HG03565 (cell line): Measurements from ENCODE around the gene FAM53C.
"Not testable (repeated sequence)": the region's sequence is repeated elsewhere in the genome, so short reads cannot be mapped to it uniquely, and the experiment has no call there.

Experiments
- ATAC-seq: cut with Tn5 transposase; IDR thresholded peaks from one replicate; pipeline ENCODE4 v1.9.1; 2021; ENCODE audit warnings: mild to moderate bottlenecking, moderate library complexity; ENCODE audit not compliant: unreplicated experiment

Gene FAM53C

GRCh38 chr5:138337685-138338410 lies at the start of gene FAM53C:
Gene FAM53C, plus strand, starts transcription at chr5:138338266. Its CDS starts 3,070 bp downstream, at chr5:138341336.
- ATAC-seq: peak; percentile 76

GRCh38 chr5:138289296-138289695 lies 48.8 kb upstream of the FAM53C start:
- ATAC-seq: no peak

GRCh38 chr5:138303372-138303771 lies 34.7 kb upstream of the FAM53C start:
- no peak for ATAC-seq

- ATAC-seq: no peak
These were observed 32.3 kb upstream of the FAM53C start for GRCh38 chr5:138305797-138306196.

DNA sequence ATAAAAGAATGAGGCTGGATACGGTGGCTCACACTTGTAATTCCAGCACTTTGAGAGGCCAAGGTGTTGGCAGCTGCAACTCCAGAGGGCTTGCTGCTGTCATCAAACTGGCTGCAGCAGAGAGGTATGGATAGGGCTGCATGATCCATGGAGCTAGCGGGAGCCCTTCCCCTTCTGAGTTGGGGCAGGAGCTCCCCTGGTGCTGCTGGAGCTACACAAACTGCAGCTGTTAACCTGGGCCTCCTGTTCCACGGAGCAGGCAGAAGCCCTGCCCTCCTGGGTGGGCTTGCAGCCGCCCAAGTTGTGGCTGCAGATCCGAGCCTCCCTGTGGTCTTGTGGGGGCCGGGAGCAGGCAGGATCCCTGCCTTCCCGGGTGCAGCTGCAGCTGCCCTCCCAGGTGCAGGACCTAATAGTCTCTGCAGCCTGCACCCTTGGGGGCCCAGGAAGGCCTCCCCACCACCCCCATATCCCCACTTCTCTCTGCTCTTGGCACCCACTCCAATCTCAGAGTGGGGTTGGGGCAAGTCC lies 22.3 kb upstream of the FAM53C start:
- no peak for ATAC-seq

GRCh38 chr5:138316355-138316754 lies 21.7 kb upstream of the FAM53C start:
- ATAC-seq: no peak

GRCh38 chr5:138318211-138318610 lies 19.9 kb upstream of the FAM53C start:
- not testable (repeated sequence) for ATAC-seq

DNA sequence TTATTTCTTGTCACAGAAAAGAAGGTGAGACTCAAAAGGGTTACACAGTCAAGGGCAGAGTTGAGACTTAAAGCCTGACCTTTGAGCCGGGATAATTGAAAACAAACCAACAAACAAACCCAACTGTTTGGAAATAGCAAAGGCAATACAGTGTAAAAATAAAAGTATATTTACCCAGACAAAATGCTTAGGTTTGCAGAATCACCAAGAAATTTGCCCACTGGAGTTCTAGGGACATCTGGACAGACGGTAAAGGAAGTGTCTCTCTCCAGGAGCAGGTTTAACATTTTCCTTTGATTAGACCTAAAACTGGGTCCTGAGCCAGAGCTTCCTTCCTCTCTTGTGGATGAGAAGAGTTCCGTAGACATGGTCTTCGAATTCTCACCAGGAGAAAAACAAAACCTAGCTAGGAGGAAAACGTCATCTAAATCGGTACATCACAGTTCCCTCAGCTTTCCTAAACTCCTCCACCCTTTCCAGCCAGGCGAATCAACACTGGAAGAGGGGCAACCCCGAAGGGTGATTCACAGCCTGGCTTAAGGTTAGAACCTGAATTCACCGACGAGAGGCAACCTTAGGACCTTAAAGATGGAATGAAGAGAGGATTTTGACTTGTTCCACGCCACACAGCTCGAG lies 7.1 kb upstream of the FAM53C start:
- no peak for ATAC-seq

DNA sequence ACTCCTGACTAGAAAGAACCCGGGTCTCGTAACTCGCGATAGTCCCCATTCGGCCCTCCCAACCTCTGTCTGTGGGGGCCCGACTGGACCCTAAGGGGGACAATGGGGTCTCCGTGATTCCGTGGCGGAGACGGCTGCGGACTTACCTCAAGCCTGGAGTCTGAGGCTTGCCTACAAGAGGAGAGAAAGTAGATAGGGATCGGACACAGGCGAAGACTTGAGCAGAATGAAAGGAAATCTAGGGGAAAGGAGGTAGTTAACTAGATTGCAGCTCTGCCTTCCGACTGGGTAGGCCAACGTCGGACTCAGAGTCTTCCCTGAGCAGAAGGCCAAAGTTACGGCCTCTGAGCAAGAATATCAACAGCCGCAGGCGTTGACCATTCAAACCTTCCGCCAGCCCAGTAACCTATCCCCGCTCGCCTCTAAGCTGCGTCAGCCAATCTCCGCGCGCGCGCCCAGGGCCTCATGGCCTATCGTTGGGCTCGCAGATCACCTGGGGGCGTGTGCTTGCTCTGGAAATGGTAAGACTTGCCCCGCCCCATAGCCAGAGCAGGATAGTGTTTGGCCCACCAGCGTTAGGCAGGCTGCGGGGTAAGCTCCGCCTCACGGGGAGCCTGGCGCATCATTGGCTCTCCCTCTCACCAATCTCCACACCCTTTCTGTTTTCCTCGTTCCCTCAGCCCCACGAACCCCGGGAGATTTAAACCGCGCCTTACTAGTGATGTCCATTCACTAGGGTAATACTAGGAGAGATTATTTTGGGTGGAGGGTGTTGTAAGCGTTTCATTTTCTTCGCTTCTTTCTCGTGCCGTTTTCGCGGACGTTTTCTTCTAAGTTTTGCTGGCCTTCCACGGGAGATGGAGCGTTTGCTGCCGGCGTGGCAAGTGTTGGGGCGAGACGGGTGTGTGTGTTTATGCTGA lies 6.4 kb upstream of the FAM53C start, which contains the start of gene CDC25C:
CDC25C (minus strand) TSS at position 356 of the 920 bp plus-strand sequence. CDS start 624 bp downstream, outside the sequence.
- ATAC-seq: peak; percentile 96

- no peak for ATAC-seq
These were observed 3.1 kb upstream of the FAM53C start for GRCh38 chr5:138334867-138335447.

- ATAC-seq: peak; percentile 2
These were observed 948 bp upstream of the FAM53C start for GRCh38 chr5:138336952-138337684.

- ATAC-seq: no peak
These were observed 485 bp downstream of the FAM53C start for GRCh38 chr5:138338411-138339090.

- ATAC-seq: no peak
These were observed 1.0 kb downstream of the FAM53C start for GRCh38 chr5:138339091-138339456.

DNA sequence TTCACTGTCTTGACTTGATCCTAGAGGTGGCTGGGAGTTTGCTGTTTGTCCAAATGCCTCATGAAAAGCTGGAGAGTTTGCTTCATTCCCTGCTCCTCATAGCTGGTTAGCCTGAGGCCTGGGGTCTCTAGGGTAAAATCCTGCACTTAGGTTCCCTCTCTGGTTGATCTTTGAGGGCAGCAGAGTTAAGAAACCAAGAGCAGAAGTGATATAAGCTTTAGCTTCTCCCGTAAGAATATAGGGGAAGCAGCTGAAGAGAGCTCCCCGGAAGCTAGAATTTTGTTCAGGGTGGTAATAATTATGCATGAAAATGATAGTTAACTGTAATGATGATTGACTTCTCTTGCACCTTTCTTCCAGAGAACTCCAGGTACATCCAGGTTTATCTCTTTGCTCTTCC lies 1.4 kb downstream of the FAM53C start:
- no peak for ATAC-seq

GRCh38 chr5:138340008-138340407 lies 1.9 kb downstream of the FAM53C start:
- no peak for ATAC-seq

GRCh38 chr5:138344887-138345622 lies 7.0 kb downstream of the FAM53C start:
- ATAC-seq: no peak

DNA sequence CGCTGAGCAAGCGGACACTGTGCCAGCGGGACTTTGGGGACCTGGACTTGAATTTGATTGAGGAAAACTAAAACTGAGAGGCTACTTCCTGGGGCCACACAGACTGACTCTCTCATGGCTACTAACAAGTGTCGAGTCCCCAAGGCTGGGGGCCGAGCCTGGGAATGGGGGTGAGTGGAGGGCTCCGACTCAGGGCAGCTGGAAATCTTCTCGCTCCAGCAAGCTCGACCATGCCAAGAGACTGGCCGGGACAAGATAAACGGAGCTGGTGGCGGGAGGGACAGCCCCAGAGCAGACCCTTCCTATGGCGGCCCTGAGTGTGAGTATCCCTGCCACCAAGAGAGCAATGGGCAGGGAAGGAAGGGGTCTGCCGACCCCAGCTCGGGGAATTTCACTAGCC lies 8.8 kb downstream of the FAM53C start:
- no peak for ATAC-seq

DNA sequence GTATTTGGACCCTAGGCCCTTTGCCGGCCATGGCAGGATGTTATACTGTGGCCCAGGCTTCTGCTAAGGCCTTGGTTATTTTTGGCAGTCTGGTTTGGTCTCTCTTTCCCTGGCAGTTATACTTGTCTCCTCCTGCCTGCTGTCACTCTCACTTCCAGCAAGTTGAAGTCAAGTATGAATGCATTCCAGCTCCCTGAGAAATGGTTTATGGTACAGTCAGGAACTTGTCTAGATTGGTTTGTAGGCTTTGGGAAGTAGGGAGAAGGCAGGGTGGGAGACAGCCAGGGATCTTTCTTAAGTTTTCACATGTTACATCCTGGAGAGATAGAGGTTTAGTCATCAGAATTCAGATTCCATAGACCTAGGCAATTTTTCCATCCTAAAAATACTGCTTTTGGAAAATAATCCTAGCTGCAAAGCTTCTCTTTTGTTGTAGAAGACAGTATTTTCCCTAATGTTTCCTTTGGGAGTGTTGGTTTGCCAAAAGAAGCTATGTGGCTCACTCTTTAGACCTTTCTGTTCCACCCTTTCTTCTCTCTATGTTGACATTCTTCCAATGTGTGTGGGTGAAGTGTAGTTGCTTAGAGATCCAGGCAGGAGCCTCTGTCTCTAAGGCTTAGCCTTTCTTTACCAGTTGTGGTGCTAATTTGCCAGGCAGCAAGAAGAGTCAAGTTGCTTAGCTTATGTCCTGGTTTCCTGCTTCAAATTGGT lies 11.9 kb downstream of the FAM53C start:
- no peak for ATAC-seq
